Measurements from ENCODE around the gene TRIM31. TPM values are rescaled to one million over a fixed set of nuclear protein-coding genes. Genes with fewer than 3 reads are reported as not detected.

Gene TRIM31
- total RNA-seq (2021) (0.11 to 0.16 TPM (median 0.13 TPM) in 3 replicates), Bru-seq, nascent RNA (not detected)
- long read RNA-seq, experiment 1, result 0 reads
- long read RNA-seq, experiment 2, result 0 reads
- long read RNA-seq, experiment 3, result 0 reads

GRCh38 chr6:30113003-30113759 is at the start of gene TRIM31:
Gene TRIM31 (minus strand): TSS chr6:30113090. CDS start chr6:30112805, 285 bp downstream.
- TF ChIP-seq OVOL2 (CRISPR knock-in tag; IDR thresholded peaks at IDR 0.05; ENCODE audit: borderline replicate concordance), result no peak
- H3K27ac Mint-ChIP-seq, result no peak within 1 kb of the TSS
- DNase-seq (ENCODE audit: low spot score) (no peak), ATAC-seq (no peak)
- H3K36me3 Mint-ChIP-seq, result no peaks in the 10 kb centered on the region
- ChIA-PET POLR2A (no interaction called here), CTCF (interaction anchor here (0.9 to 1.6 kb wide), 3 partner anchors 10 to 18 kb away, joined by 4 to 6 read pairs (median 5); no protein-coding TSS in a partner anchor)
- H3K4me1 Mint-ChIP-seq, result no peaks in the 10 kb centered on the region
- H3K27me3 Mint-ChIP-seq (ENCODE audit: low read depth), result peaks cover 62% of the 10 kb centered on the region
- no peak within 1 kb of the TSS for H3K4me3 Mint-ChIP-seq
- no peaks in the 10 kb centered on the region for H3K9me3 Mint-ChIP-seq

DNA sequence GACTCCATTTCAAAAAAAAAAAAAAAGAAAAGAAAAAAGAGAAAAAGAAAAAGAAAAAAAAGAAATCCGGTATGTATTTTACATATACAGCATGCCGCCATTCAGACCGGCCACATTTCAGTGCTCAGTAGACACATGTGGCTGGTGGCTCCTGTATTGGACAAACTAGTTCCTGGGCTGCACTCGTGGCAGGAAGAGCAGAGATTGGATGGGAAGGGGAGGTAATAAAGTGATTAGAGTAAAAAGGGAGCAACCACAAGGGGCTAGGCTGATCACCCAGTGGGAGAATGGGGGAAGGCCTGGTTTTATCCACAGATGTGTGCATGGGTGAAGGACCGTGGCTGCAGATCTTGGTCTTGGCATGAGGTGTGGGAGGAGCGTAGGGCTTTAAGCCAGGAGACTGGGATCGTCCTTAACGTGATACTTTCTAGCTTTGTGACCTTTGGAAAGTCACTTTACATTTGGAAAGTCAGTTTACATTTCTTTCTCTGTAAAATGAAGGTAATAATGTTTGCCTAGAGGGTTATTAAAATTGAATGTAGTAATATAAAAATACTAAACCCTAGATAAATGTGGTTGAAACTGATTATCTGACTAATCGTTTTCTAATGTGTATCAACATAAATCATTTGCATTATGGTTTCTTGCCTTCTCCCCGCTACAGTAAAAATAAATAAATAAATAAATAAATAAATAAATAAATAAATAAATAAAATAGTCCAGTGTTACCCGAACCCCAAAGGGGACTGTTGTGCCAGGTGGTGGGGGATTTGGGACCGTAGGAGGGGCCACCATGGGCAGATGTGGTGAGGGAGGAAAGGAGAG is 49.6 kb upstream of the TRIM31 start:
- CTCF ChIA-PET, result interaction anchor here (2.1 kb wide), 1 partner anchor 59 kb away, joined by 5 read pairs; no protein-coding TSS in a partner anchor
- no peak for ATAC-seq
- no peak for DNase-seq (ENCODE audit: low spot score)
- Mint-ChIP-seq H3K27me3 (ENCODE audit: low read depth) (peaks cover 42% of the 10 kb centered on the region), H3K9me3 (no peaks in the 10 kb centered on the region; the same call in 1 of the 2 replicates), H3K36me3 (no peaks in the 10 kb centered on the region), H3K27ac (no peak overlapping the region), H3K4me3 (no peak overlapping the region), H3K4me1 (peaks cover 5% of the 10 kb centered on the region)
- POLR2A ChIA-PET, result no interaction called here
- TF ChIP-seq CTCF (IDR thresholded peaks at IDR 0.05), result no peak
- TF ChIP-seq, protein P1, sequence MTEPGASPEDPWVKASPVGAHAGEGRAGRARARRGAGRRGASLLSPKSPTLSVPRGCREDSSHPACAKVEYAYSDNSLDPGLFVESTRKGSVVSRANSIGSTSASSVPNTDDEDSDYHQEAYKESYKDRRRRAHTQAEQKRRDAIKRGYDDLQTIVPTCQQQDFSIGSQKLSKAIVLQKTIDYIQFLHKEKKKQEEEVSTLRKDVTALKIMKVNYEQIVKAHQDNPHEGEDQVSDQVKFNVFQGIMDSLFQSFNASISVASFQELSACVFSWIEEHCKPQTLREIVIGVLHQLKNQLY (CRISPR knock-in tag; IDR thresholded peaks at IDR 0.05), result no peak
- no peak for TF ChIP-seq FOXP4 (CRISPR knock-in tag; IDR thresholded peaks at IDR 0.05)
- no peak for TF ChIP-seq NR1H2 (CRISPR knock-in tag; IDR thresholded peaks at IDR 0.05)
- TF ChIP-seq, protein P2, sequence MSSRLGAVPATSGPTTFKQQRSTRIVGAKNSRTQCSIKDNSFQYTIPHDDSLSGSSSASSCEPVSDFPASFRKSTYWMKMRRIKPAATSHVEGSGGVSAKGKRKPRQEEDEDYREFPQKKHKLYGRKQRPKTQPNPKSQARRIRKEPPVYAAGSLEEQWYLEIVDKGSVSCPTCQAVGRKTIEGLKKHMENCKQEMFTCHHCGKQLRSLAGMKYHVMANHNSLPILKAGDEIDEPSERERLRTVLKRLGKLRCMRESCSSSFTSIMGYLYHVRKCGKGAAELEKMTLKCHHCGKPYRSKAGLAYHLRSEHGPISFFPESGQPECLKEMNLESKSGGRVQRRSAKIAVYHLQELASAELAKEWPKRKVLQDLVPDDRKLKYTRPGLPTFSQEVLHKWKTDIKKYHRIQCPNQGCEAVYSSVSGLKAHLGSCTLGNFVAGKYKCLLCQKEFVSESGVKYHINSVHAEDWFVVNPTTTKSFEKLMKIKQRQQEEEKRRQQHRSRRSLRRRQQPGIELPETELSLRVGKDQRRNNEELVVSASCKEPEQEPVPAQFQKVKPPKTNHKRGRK (CRISPR knock-in tag; IDR thresholded peaks at IDR 0.05; ENCODE audit: borderline replicate concordance), result no peak
- TF ChIP-seq NFATC4 (CRISPR knock-in tag; IDR thresholded peaks at IDR 0.05), result no peak
- TF ChIP-seq ETV6 (CRISPR knock-in tag; IDR thresholded peaks at IDR 0.05), result no peak
- TF ChIP-seq CREM (CRISPR knock-in tag; IDR thresholded peaks at IDR 0.05), result no peak
- no peak for TF ChIP-seq RELA (CRISPR knock-in tag; IDR thresholded peaks at IDR 0.05; ENCODE audit: borderline replicate concordance)
- TF ChIP-seq ESRRA (CRISPR knock-in tag; IDR thresholded peaks at IDR 0.05; ENCODE audit: borderline replicate concordance), result no peak
- TF ChIP-seq CDX4 (CRISPR knock-in tag; IDR thresholded peaks at IDR 0.05; ENCODE audit: borderline replicate concordance), result no peak
- no peak for TF ChIP-seq AFF4 (CRISPR knock-in tag; IDR thresholded peaks at IDR 0.05; ENCODE audit: borderline replicate concordance)
- TF ChIP-seq, protein P3, sequence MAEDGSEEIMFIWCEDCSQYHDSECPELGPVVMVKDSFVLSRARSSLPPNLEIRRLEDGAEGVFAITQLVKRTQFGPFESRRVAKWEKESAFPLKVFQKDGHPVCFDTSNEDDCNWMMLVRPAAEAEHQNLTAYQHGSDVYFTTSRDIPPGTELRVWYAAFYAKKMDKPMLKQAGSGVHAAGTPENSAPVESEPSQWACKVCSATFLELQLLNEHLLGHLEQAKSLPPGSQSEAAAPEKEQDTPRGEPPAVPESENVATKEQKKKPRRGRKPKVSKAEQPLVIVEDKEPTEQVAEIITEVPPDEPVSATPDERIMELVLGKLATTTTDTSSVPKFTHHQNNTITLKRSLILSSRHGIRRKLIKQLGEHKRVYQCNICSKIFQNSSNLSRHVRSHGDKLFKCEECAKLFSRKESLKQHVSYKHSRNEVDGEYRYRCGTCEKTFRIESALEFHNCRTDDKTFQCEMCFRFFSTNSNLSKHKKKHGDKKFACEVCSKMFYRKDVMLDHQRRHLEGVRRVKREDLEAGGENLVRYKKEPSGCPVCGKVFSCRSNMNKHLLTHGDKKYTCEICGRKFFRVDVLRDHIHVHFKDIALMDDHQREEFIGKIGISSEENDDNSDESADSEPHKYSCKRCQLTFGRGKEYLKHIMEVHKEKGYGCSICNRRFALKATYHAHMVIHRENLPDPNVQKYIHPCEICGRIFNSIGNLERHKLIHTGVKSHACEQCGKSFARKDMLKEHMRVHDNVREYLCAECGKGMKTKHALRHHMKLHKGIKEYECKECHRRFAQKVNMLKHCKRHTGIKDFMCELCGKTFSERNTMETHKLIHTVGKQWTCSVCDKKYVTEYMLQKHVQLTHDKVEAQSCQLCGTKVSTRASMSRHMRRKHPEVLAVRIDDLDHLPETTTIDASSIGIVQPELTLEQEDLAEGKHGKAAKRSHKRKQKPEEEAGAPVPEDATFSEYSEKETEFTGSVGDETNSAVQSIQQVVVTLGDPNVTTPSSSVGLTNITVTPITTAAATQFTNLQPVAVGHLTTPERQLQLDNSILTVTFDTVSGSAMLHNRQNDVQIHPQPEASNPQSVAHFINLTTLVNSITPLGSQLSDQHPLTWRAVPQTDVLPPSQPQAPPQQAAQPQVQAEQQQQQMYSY (CRISPR knock-in tag; IDR thresholded peaks at IDR 0.05), result no peak
- no peak for TF ChIP-seq ZNF121 (CRISPR knock-in tag; IDR thresholded peaks at IDR 0.05)
- TF ChIP-seq TEAD1 (CRISPR knock-in tag; IDR thresholded peaks at IDR 0.05), result no peak
